ENCODE measurements around the gene STN1.

DNA sequence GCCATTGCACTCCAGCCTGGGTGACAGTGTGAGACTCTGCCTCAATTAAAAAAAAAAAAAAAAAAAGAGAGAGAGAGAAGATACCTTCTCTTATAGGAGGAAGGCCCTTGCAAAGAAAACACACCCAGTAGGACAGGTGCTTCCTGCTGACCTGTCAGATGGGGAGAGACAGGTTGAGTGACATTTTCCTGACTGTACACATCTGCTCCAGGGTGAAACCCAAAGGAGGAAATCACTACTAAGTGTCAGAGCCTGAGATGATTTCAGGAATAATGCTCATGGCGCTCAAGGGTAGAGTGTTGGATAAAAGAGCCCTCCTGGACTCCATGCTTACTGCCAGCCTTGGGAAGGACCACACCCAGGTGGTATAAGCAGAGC, 1.7 kb upstream of the STN1 start:
- TF ChIP-seq POLR2A (IDR thresholded peaks at IDR 0.05; ENCODE audit: low read depth, low read length) (no peak), CTCF (conservative IDR thresholded peaks at IDR 0.05; ENCODE audit: low read depth, low read length) (no peak), SMC3 (IDR thresholded peaks at IDR 0.05; ENCODE audit: low read depth, low read length) (no peak), CEBPB (IDR thresholded peaks at IDR 0.05; ENCODE audit: low read depth, low read length) (no peak), ELK1 (IDR thresholded peaks at IDR 0.05; ENCODE audit: borderline replicate concordance, low read depth, low read length) (no peak), BHLHE40 (IDR thresholded peaks at IDR 0.05; ENCODE audit: low read depth, low read length) (no peak), CHD1 (IDR thresholded peaks at IDR 0.05; ENCODE audit: low read depth, low read length) (no peak), RAD21 (IDR thresholded peaks at IDR 0.05; ENCODE audit: low read length) (no peak), NFE2L2 (IDR thresholded peaks at IDR 0.05; ENCODE audit: low read depth, low read length) (no peak), MXI1 (IDR thresholded peaks at IDR 0.05; ENCODE audit: borderline replicate concordance, low read depth, low read length) (no peak)
- TF ChIP-seq, protein P1, sequence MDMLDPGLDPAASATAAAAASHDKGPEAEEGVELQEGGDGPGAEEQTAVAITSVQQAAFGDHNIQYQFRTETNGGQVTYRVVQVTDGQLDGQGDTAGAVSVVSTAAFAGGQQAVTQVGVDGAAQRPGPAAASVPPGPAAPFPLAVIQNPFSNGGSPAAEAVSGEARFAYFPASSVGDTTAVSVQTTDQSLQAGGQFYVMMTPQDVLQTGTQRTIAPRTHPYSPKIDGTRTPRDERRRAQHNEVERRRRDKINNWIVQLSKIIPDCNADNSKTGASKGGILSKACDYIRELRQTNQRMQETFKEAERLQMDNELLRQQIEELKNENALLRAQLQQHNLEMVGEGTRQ (IDR thresholded peaks at IDR 0.05; ENCODE audit: low read depth, low read length) = no peak

All from IMR-90 (cell line).